GM12873 (cell line): Measurements from ENCODE around the gene NDUFS1.

Experiments
- CTCF ChIP-seq: IDR thresholded peaks from 2 replicates; pipeline ENCODE4 v1.5.1; 2012; ENCODE audit warnings: low read depth, mild to moderate bottlenecking, moderate library complexity, low read length, control low read depth; ENCODE audit not compliant: insufficient read depth; ENCODE audit errors: missing control alignments

NDUFS1 gene

GRCh38 chr2:206125901-206126300, 33.3 kb downstream of the NDUFS1 start:
- no peak for TF ChIP-seq CTCF

- TF ChIP-seq CTCF: no peak
Observed at GRCh38 chr2:206116278-206116677, 43.0 kb downstream of the NDUFS1 start.

DNA sequence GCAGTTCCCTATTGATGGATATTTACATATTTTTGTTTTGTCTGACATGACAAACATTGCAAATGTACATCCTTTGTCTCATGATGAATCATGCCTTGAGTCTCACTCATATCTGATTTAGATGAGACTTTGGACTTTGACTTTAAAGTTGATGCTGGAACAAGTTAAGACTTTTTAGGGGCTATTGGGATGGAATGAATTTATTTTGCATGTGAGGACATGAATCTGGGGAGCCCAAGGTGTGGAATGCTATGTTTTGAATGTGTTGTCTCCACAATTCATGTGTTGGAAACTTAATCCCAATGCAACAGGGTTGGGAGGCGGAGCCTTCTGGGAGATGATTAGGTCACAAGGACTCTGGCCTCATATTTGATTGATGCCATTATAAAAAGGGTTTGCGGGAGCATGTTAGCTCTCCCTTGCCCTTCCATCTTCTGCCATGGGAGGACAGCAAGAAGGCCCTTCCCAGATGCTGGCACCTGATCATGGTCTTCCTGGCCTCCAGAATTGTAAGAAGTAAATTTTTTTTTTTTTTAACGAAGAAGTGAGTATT, 44.1 kb downstream of the NDUFS1 start:
- no peak for TF ChIP-seq CTCF

DNA sequence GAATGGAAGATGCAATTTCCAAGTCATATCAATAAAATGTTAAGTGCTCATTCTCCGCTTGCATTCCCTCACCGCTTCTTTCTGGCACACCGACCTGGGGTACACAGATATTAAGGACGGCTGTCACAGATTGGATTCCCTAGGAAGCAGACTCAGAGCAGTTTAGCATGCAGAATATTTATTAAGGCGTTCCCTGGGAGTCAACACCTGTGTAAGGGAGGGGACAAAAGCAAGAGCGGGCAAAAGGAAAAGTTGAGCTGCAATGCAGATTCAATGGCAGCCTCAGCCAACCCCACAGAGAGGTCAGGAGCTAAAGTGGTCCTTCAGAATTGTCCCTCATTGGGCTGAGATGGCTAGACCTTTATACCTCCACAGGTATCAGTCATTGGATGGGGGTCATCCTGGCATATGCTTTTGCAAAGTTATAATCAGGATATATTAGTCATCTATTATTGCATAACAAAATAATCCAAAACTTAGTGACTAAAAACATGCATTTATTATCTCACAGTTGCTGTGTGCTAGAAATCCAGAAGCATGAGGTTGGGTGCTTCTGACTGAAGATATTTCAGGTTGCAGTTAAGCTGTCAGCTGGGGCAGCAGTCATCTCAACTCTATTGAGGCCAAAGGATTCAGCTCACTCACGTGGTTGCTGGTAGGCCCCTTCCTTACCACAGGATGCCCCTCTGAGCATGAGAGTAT, 46.2 kb downstream of the NDUFS1 start:
- TF ChIP-seq CTCF: no peak

GRCh38 chr2:206112108-206112507, 47.1 kb downstream of the NDUFS1 start:
- no peak for TF ChIP-seq CTCF

DNA sequence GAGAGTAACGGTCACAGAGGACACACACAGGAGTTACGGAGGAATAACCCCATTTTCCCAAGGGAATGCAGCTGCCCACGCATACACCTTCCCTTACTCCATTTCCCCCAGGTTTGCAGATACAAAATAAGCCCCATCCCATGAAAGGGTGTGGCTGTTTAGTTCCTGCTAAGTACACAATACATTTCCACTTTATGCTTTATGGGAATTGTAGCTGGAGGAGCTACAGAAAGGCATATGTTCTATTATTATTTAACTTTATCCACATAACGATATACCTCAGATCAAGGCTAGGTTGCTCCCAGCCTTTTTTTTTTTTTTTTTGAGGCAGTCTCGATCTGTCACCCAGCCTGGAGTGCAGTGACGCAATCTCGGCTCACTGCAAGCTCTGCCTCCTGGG, 50.5 kb downstream of the NDUFS1 start:
- TF ChIP-seq CTCF: no peak

- TF ChIP-seq CTCF: no peak
Observed at GRCh38 chr2:206105541-206105940, 53.7 kb downstream of the NDUFS1 start.
